ENCODE measurements around the gene ALDH1A1. TPM values are rescaled to one million over a fixed set of nuclear protein-coding genes. Genes with fewer than 3 reads are reported as not detected.

The ALDH1A1 gene
- polyA plus RNA-seq, 4 donors: 27.3 to 307 (median 272) TPM

DNA sequence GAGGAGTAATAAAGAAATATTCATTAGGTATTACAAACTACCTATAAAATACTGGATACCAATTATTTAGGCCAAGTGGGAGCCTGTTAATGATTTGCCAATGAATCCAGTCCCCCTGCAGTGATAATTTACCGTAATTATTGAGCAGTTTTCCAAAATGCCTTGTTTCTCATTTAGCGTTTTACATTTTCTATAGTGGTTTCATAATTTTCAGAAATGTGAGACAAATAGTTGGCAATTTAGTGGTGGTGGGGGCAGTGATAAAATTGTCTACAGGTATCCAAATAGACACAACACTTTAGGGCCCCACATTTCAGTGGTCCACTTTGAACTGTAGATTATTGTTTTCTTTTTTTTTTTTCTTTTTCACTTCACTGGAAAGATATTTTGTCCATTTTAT is 27.3 kb upstream of the ALDH1A1 start:
- no peak for DNase-seq (ENCODE audit: low read depth in 4 of 4, low spot score in 3 of 4)

DNA sequence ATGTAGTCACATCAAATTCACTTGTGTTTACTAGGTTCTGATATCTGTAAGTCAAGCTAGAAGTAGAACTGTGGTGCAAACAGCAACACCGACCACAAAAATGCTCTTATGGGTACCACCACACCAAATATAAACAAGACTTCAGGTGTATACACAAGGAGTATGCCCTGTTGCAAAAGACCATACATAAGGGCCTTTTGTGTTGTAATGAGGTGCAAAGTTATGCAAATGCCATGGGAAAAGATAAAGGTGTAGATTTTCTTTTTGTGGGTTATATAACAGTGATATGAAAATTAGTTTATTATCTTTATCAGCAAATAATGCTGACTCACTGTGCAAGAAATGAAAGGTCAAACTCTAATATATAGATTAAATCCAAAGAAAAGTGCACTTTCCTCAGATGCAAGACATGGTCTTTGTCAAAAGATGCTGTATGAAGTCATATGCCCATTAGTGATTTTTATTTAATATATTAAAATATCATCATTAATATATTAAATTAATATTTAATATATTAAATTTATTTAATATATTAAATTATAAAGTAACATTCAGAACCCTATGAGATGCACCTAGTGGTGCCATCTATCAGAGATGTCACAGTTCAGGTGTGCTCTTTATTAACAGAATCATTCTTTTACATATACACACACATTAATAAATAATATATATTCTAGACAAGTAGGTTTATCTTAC is 26.7 kb upstream of the ALDH1A1 start:
- no peak for DNase-seq (ENCODE audit: low read depth in 4 of 4, low spot score in 3 of 4)

DNA sequence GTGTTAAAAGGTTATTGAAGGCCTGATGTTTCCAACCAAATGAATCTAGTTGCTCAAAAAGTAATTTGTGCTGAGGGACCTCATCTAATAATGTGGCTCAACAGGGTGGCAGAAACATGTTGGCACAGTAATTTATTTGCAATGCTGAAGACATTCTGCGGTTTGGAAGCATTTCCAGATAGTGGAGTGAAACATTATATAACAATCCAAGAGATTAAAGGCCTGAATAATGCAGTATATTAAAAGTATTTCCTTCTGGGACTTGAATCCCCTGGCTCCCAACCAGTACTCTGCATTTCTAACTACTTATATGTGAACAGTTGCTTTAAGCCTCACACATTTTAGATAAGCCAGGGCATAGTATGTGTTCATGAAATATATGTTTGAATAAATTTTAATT is 25.9 kb upstream of the ALDH1A1 start:
- DNase-seq (ENCODE audit: low read depth in 4 of 4, low spot score in 3 of 4): no peak

DNA sequence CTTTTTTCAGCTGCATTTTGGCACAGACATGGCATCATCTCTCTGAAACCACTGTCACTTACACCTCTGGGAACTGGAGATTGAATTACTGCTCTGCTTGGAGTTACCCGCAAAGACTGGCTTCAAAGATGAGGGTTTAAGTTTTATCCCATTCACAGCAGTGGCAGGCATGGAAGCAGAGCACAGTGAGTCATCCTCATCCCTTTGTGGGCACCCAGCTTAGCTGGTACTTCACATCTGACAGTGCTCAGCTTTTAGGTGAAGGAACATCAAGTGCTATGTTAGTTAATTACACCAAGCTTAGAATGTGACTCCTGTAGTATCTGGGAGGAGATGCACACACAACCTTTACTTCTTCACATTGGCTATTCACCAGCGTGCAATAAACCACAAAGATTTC is 24.8 kb upstream of the ALDH1A1 start:
- DNase-seq (ENCODE audit: low read depth in 4 of 4, low spot score in 3 of 4): no peak

DNA sequence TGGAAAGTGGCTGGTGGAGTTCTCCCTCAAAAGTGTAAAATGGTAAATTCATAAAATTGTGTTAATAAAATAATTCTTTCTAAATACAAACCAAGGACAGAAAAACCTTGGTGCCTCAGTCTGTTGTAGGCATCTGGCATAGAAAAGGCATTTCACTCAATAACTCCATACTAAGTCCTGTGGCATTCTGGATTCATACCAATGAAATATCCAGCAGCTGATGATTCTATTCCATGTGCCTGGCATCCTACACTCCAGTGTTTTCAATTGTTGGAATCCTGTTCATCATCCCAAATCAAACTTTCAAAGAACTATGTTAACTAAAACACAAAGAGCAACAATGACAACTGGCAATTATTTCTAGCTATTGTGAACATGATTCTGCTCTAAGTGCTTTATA is 21.6 kb upstream of the ALDH1A1 start:
- DNase-seq (ENCODE audit: low read depth in 4 of 4, low spot score in 3 of 4): no peak

DNA sequence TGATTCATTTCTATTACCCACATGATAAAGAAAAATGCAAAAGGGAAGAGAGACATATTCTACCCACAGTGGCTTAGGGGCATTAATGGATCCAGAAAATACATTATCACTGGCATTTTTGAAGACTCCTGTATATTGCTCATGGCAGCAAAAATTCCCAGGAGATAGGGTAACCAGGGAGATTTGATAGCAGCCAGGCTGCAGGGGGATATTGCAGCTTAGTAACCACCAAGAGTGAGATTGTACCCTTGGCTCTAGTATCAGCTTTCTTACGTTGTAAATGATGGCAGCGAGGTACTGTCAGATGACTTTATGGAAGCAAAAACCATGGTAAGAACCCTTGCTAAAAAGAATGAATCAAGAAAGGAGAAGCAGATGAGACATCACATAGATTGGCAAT is 19.8 kb upstream of the ALDH1A1 start:
- no peak for DNase-seq (ENCODE audit: low read depth in 4 of 4, low spot score in 3 of 4)

DNA sequence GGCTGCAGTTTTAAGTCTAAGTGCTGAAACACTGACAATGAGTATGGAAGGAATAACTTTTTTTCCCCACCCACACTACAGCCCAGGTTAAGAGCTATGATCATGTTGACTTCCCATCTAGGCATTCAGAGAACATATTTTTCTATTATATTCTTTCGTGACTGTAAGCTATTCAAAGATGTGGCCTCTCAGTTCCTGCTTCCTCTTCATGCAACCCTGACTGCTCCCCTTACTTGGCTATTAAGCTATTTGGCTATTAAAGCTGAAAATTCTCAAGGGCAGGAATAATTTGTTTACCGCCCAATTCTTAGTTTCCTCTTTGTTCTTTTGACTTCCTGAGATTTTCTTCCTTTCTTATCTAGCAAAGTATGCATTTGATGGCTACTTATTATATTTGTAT is 18.6 kb upstream of the ALDH1A1 start:
- no peak for DNase-seq (ENCODE audit: low read depth in 4 of 4, low spot score in 3 of 4)

DNA sequence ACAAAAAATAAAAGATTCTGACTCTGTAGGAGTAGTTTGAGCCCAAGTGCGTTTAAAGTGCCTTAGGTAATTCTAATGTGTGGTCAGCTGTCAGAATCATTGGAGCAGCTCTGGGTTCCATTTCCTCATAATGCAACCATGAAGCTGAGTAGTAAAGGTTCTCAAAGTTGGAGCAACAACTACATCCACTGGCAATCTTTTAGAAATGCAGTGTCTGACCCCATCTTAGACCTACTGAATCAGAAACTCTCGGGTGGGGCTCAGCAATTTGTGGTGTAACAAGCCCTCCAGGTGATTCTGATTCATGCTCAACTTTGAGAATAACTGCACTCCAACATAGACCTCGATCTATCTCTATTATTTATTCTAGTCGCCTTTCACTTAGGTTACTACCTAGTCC is 7.6 kb upstream of the ALDH1A1 start:
- no peak for DNase-seq (ENCODE audit: low read depth in 4 of 4, low spot score in 3 of 4)

DNA sequence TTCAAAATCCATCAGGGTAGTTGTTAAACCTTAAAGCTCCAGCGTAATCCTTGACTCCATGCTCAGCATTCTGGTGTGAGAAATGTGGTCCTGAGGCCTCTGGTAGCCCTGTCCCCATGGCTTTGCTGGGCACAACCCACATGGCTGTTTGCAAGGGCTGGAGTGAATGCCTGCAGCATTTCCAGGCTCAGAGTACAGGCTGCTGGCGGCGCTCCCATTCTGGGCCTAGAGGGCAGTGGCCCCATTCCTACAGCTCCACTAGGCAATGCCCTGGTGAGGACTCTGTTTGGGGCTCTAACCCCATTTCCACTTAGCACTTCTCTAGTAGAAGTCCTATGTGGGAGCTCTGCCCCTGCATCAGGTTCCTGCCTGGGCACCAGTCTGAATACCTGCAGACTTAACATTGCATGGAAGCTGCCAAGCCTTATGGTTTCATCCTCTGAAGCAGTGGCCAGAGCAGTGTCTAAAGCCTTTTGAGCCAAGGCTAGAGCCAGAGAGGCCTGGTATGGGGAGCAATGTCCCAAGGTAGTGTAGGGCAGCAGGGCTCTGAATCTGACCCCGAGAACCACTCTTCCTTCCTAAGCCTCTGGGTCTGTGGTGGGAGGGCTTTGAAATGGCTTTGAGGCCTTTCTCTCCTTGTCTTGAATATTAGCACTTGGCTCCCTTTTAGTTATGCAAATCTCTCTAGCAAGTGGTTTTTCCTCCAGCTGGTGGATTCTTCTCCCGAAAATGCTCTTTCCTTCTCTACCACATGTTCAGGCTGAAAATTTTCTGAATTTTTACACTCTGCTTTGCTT is 5.8 kb upstream of the ALDH1A1 start:
- DNase-seq (ENCODE audit: low read depth in 4 of 4, low spot score in 3 of 4): no peak

DNA sequence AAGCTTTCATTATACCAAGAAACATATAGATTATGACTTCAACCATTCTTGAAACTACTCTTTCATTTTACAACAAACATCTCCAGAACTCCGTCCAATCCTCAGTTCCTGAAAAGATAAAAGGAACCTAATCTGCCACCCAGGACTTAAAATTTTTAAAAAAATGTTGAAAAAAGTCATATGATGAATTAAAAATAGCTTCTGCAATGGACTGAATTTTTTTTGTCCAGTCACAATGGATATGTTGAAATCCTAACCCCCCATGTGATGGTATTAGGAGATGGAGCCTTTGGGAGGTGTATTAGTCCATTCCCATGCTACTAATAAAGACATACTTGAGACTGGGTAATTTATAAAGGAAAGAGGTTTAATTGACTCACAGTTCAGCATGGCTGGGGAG is 2.7 kb upstream of the ALDH1A1 start:
- no peak for DNase-seq (ENCODE audit: low read depth in 4 of 4, low spot score in 3 of 4)

DNA sequence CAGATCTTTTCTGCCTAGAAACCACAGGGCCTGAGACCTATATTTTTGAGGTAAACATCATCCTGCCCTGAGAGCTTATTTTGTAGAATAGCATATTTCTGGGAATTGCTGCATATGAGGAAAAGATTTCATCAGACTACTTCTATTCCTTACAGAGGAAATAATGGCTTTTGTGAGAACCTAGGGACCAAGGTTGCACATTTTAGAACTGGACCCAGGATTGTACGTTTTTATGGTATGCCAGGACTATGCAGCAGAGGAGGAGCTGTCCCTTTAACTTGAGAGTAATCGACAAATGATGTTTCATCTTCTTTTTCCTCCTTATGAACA is 2.2 kb upstream of the ALDH1A1 start:
- DNase-seq (ENCODE audit: low read depth in 4 of 4, low spot score in 3 of 4): no peak

DNA sequence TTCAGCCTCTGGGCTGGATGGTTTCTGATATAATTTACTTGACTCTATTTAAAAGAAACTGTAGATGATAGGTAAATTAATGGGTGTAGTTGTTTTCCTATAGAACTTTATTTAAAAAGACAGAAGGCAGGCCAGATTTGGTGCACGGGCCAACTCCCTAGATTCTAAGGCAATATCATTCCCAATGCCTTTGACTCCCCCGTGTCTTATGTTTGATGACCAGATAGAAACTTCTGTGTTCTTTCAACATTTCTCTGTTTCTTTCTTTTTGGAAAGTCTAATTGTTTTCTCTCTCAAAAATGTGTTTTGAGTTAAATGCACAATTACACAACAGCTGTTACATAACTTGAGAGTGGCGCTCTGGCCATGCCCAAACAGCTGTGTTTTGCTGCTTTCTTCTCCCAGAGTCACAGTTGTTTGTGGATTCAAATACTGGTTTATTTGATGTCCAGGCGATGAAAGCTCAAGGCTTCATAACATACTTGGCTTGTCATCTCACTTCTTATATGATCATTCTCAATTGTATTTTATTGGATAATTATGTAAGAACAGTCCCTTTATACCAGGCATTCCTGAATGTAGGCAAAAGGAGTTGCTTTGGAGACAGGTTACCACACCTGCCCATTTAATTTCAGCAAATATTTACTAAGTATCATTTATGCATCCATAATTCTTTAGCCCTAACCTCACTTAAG is 1.7 kb upstream of the ALDH1A1 start:
- no peak for DNase-seq (ENCODE audit: low read depth in 4 of 4, low spot score in 3 of 4)

DNA sequence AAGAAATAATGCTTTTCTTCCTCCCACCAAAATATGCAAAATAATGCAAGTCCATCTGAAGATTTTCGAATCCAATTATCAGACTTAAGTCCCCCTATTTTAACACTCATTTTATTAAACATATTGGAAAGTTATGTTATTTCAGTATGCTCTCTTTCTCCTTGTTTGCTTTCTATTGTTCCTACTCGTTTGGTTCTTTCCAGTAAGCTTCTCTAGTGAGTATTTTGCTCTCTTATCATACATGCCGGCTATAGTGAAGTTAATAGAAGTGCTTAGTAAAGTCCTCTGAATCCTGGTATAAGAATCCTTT is 517 bp downstream of the ALDH1A1 start:
- DNase-seq (ENCODE audit: low read depth in 4 of 4, low spot score in 3 of 4): no peak

DNA sequence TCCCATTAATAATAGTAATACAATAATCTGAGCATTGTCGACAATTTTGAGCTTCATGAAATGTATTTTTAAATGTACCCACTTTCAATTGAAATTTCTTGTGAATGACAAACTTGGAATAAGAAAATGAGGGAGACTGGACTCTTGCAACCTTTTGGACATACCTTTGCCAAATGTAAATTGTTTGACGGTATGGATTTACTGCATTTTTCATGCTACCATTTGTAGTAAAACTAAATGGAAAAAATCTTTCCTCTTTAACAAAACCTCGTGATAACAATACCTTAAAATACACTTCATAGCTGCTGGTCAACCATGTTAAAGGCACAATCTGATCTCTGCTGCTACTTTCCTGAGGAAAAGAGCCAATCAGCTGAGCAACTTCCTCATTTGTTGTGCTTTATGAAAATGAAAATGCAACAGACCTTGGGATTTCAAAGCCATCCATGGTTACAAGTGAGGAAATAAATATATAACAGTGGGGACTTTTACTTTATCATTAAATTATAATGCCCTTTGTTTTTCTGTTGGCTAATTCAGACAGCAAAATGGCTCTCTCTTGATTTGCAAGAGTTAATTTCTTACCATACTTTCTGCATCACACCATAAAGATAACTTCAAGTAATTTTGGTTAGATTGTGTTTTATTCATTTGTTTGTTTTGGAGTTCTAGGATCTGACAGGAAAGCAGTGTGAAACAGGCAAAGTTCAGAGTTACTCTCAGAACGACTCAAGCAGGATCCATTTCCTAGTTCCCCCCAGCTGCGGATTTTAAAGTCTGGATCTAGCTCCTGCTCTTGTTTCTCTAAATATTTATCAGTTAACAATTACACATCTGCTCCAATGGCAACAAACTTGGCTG is 1.1 kb downstream of the ALDH1A1 start:
- no peak for DNase-seq (ENCODE audit: low read depth in 4 of 4, low spot score in 3 of 4)

DNA sequence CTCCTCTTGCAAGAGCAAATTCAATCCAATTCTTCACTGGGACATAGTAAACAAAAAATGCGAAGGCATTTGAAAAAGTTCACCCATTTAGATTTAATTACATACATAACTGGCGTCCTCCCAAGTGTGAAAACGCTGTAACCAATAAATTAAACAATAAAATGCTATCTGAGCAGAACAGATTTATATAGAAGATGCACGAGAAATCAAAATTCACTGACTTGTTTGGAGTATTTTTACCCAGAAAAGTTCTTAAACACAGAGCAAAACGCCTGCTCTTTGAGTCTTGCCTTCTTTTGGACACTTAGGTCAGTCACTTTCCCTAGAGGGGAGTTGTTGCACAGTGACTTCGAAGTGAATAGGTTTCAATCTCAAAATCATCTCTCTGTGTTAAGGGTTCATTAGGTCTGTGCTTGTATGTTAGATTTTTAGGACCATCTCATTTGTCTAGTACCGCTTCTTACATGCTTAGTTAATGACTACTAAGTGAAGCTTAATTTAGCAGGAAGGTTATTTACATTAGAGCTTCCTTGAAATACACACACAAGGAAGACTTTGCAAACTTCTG is 1.9 kb downstream of the ALDH1A1 start:
- no peak for DNase-seq (ENCODE audit: low read depth in 4 of 4, low spot score in 3 of 4)

DNA sequence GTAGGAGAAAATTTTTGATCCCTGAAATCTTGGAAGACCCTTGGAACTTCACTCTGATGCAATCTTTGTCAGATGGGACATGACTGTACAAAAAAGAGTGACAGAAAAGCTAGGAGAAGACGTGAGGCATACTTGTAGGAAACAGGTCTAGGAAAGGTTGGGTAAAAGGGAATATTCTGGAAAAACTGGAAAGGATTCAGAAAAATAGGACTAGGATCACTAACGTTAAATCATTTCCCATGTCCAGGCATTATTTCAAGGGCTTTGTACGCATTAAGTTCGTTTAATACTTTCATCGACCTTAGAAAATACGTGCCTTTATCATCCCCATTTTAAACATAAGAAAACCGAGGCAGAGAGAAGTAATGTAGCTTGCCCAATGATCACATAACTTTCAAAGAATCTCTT is 2.9 kb downstream of the ALDH1A1 start:
- no peak for DNase-seq (ENCODE audit: low read depth in 4 of 4, low spot score in 3 of 4)

DNA sequence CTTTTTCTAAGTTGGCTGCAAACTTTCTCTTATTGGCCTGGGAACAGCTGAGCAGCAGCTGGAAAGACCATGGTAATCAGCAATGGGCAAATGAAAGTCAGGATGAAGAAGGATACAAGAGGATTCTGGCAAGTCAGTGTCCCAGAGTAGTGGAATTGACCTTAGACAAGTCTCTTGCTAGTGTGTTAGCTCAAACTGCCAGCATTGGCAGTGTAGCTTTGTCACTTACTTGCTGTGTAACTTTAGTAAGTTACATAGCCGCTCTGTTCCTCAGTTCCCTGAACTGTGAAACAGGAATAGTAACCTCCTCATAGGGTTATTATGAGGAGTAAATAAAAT is 3.6 kb downstream of the ALDH1A1 start:
- DNase-seq (ENCODE audit: low read depth in 4 of 4, low spot score in 3 of 4): no peak

DNA sequence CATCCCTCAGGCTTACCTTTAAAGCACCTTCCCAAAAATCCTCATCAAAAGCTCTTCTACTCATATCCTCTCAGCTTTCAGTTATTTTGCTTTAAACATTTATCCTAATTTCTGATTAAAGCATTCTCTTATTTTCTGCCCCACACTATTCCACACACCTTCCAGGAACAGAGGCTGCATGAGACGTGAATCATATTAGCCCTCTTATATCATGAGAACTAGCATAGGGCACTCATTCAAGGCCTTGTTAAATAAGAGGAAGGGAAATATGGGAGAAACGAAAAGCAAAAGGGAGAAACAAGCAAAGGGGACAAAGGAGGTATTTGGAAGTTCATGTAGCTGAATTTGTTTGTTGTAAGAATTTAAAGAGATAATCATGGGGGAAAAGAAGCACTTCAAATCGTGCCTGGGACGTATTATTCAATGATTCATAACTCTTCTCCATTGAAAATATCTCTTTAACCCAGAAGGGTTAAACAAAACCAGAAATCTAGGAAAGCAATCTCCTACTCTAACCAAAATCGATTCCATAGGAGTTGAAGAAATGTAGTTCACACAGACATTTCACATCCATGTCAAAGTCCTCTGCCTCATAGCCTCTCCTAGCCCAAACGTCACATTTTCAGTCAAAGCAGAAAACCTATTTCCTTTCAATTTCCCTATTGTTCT is 4.1 kb downstream of the ALDH1A1 start:
- DNase-seq (ENCODE audit: low read depth in 4 of 4, low spot score in 3 of 4): no peak

DNA sequence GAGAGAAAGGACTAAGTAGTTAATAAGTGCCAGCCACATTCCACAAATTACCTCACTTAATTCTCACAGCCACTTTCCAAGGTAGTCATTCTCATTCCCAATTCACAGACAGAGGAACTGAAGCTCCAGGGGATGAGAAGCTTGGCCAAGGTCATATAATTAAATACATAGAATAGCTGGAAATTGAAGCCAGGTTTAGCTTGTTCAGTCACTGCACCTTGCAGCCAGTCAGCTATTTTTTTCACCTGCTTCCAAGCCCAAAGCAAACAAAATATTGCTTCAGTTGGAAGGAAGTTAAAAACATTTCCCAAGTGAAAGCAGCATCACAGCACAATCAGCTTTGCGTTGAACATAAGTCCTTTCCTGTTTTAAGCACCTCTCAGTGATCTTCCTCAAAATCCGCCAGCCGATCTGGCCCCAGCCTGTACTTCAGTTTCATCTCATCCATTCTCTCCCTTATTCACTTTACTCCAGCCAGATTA is 4.8 kb downstream of the ALDH1A1 start:
- DNase-seq (ENCODE audit: low read depth in 4 of 4, low spot score in 3 of 4): no peak

DNA sequence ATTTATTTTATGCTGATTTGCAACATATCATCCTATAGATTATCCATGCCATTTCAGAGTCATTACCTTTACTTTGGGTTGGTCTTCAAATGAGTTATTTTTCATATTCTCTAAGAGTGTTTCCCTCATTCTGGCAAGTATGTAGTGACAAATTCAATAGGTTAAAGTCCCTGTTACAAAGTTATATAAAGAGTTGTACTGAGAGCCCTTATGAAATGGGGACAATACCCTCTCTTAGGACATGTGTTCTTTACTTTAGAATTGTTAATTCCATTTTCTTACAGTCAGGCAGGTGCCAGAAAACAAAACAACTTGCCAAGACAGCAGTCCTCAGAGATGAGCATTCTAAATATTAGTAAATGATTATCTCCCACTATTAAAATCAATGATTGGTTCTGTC is 6.0 kb downstream of the ALDH1A1 start:
- DNase-seq (ENCODE audit: low read depth in 4 of 4, low spot score in 3 of 4): no peak
